Ovary (tissue), 3 donors: Measurements from ENCODE around the gene SLC16A12.

Source experiments
- CTCF ChIP-seq, 3 donors: fragments of 450-650 bp in 2 of 3; fragments of 200-600 bp in 1 of 3; IDR thresholded peaks; one replicate each; pipeline versions ENCODE4 v1.5.1 to v1.8.0; 2016 to 2022; ENCODE audit warnings: antibody characterized with exemption in 3 of 3, mild to moderate bottlenecking in 1 of 3
- POLR2A ChIP-seq: fragments of 450-650 bp; IDR thresholded peaks from one replicate; pipeline ENCODE4 v1.6.1; 2017; ENCODE audit warnings: antibody characterized with exemption, mild to moderate bottlenecking, moderate library complexity
- donor health status: DM: no; HTN: no; CAD: no.

GRCh38 chr10:89574368-89574767 lies 39.0 kb upstream of the SLC16A12 start:
- TF ChIP-seq CTCF (IDR thresholded peaks at IDR 0.05) = no peak
- no peak for TF ChIP-seq POLR2A
